ENCODE results near the gene SCGB1A1. TPM values are rescaled to one million over a fixed set of nuclear protein-coding genes. Genes with fewer than 3 reads are reported as not detected.

SCGB1A1 gene
- total and polyA plus RNA-seq, 5 donors from 2014 or later: not detected

- DNase-seq (no peak), ATAC-seq (ENCODE audit: low read depth in 2 of 2) (no peak)
- Histone ChIP-seq H3K27ac (ENCODE audit: insufficient read depth, low read length, poor library complexity, severe bottlenecking) (no peak overlapping the region), H3K9me3 (ENCODE audit: control insufficient read depth in 2 of 2, low read length in 2 of 2) (no peaks in the 10 kb centered on the region), H3K4me3 (ENCODE audit: low read depth, low read length) (no peak overlapping the region), H3K36me3 (ENCODE audit: control insufficient read depth, insufficient read depth, low read length) (no peaks in the 10 kb centered on the region), H3K27me3 (ENCODE audit: control insufficient read depth, insufficient read depth, low read length) (no peaks in the 10 kb centered on the region), H3K4me1 (ENCODE audit: control insufficient read depth, insufficient read depth, low read length, poor library complexity, severe bottlenecking) (peaks cover 31% of the 10 kb centered on the region)
- Mint-ChIP-seq H3K4me3 (no peak overlapping the region), H3K27me3 (no peaks in the 10 kb centered on the region), H3K4me1 (peaks cover 0 to 40% (median 18%) of the 10 kb centered on the region in 4 donors), H3K9me3 (no peaks in the 10 kb centered on the region), H3K36me3 (no peaks in the 10 kb centered on the region), H3K27ac (peak overlapping the region in 2 of 3 donors; percentile 39 to 61)
Observed at GRCh38 chr11:62404435-62404834, 14.4 kb upstream of the SCGB1A1 start.

- Mint-ChIP-seq H3K27me3 (no peaks in the 10 kb centered on the region), H3K4me3 (no peak overlapping the region), H3K9me3 (no peaks in the 10 kb centered on the region), H3K36me3 (no peaks in the 10 kb centered on the region), H3K4me1 (peaks cover 0 to 36% (median 18%) of the 10 kb centered on the region in 4 donors), H3K27ac (peak overlapping the region in 1 of 3 donors; percentile 63)
- H3K27me3 ChIP-seq (ENCODE audit: control insufficient read depth, insufficient read depth, low read length): no peaks in the 10 kb centered on the region
- no peak overlapping the region for H3K27ac ChIP-seq (ENCODE audit: insufficient read depth, low read length, poor library complexity, severe bottlenecking)
- H3K36me3 ChIP-seq (ENCODE audit: control insufficient read depth, insufficient read depth, low read length): no peaks in the 10 kb centered on the region
- ATAC-seq (ENCODE audit: low read depth in 2 of 2) (no peak), DNase-seq (no peak)
- peaks cover 29% of the 10 kb centered on the region for H3K4me1 ChIP-seq (ENCODE audit: control insufficient read depth, insufficient read depth, low read length, poor library complexity, severe bottlenecking)
- no peak overlapping the region for H3K4me3 ChIP-seq (ENCODE audit: low read depth, low read length)
- no peaks in the 10 kb centered on the region for H3K9me3 ChIP-seq (ENCODE audit: control insufficient read depth in 2 of 2, low read length in 2 of 2)
Observed at GRCh38 chr11:62404901-62405300, 13.9 kb upstream of the SCGB1A1 start.

GRCh38 chr11:62406034-62406433 is 12.8 kb upstream of the SCGB1A1 start:
- no peaks in the 10 kb centered on the region for H3K9me3 Mint-ChIP-seq
- peaks cover 0 to 26% (median 18%) of the 10 kb centered on the region in 4 donors for H3K4me1 Mint-ChIP-seq
- H3K27me3 Mint-ChIP-seq: no peaks in the 10 kb centered on the region
- no peak overlapping the region for H3K27ac Mint-ChIP-seq
- H3K27ac ChIP-seq (ENCODE audit: insufficient read depth, low read length, poor library complexity, severe bottlenecking): no peak overlapping the region
- ATAC-seq (ENCODE audit: low read depth in 2 of 2) (no peak), DNase-seq (no peak)
- H3K27me3 ChIP-seq (ENCODE audit: control insufficient read depth, insufficient read depth, low read length): no peaks in the 10 kb centered on the region
- H3K4me3 ChIP-seq (ENCODE audit: low read depth, low read length): no peak overlapping the region
- H3K36me3 Mint-ChIP-seq: no peaks in the 10 kb centered on the region
- H3K4me1 ChIP-seq (ENCODE audit: control insufficient read depth, insufficient read depth, low read length, poor library complexity, severe bottlenecking): peaks cover 22% of the 10 kb centered on the region
- H3K9me3 ChIP-seq (ENCODE audit: control insufficient read depth in 2 of 2, low read length in 2 of 2): no peaks in the 10 kb centered on the region
- H3K36me3 ChIP-seq (ENCODE audit: control insufficient read depth, insufficient read depth, low read length): no peaks in the 10 kb centered on the region
- no peak overlapping the region for H3K4me3 Mint-ChIP-seq

- Mint-ChIP-seq H3K27ac (no peak overlapping the region), H3K4me3 (no peak overlapping the region), H3K27me3 (no peaks in the 10 kb centered on the region), H3K4me1 (peaks cover 0 to 2% (median 0%) of the 10 kb centered on the region in 4 donors), H3K36me3 (no peaks in the 10 kb centered on the region), H3K9me3 (no peaks in the 10 kb centered on the region)
- H3K4me1 ChIP-seq (ENCODE audit: control insufficient read depth, insufficient read depth, low read length, poor library complexity, severe bottlenecking): no peaks in the 10 kb centered on the region
- no peak overlapping the region for H3K27ac ChIP-seq (ENCODE audit: insufficient read depth, low read length, poor library complexity, severe bottlenecking)
- H3K4me3 ChIP-seq (ENCODE audit: low read depth, low read length): no peak overlapping the region
- H3K27me3 ChIP-seq (ENCODE audit: control insufficient read depth, insufficient read depth, low read length): no peaks in the 10 kb centered on the region
- ATAC-seq (ENCODE audit: low read depth in 2 of 2) (no peak), DNase-seq (no peak)
- H3K9me3 ChIP-seq (ENCODE audit: control insufficient read depth in 2 of 2, low read length in 2 of 2): no peaks in the 10 kb centered on the region
- H3K36me3 ChIP-seq (ENCODE audit: control insufficient read depth, insufficient read depth, low read length): no peaks in the 10 kb centered on the region
Observed at GRCh38 chr11:62409831-62410230, 9.0 kb upstream of the SCGB1A1 start.

- Histone ChIP-seq H3K9me3 (ENCODE audit: control insufficient read depth in 2 of 2, low read length in 2 of 2) (no peaks in the 10 kb centered on the region), H3K27me3 (ENCODE audit: control insufficient read depth, insufficient read depth, low read length) (no peaks in the 10 kb centered on the region), H3K27ac (ENCODE audit: insufficient read depth, low read length, poor library complexity, severe bottlenecking) (no peak overlapping the region), H3K4me3 (ENCODE audit: low read depth, low read length) (no peak overlapping the region), H3K36me3 (ENCODE audit: control insufficient read depth, insufficient read depth, low read length) (no peaks in the 10 kb centered on the region), H3K4me1 (ENCODE audit: control insufficient read depth, insufficient read depth, low read length, poor library complexity, severe bottlenecking) (no peaks in the 10 kb centered on the region)
- no peaks in the 10 kb centered on the region for H3K36me3 Mint-ChIP-seq
- no peaks in the 10 kb centered on the region for H3K27me3 Mint-ChIP-seq
- H3K9me3 Mint-ChIP-seq: no peaks in the 10 kb centered on the region
- ATAC-seq (ENCODE audit: low read depth in 2 of 2) (no peak), DNase-seq (no peak)
- H3K4me1 Mint-ChIP-seq: no peaks in the 10 kb centered on the region
- no peak overlapping the region for H3K4me3 Mint-ChIP-seq
- no peak overlapping the region for H3K27ac Mint-ChIP-seq
Observed at GRCh38 chr11:62410972-62411371, 7.9 kb upstream of the SCGB1A1 start.

GRCh38 chr11:62411524-62411923 is 7.3 kb upstream of the SCGB1A1 start:
- Mint-ChIP-seq H3K27me3 (no peaks in the 10 kb centered on the region), H3K4me3 (no peak overlapping the region), H3K27ac (no peak overlapping the region), H3K36me3 (no peaks in the 10 kb centered on the region), H3K4me1 (no peaks in the 10 kb centered on the region), H3K9me3 (peaks cover 0 to under 1% (median 0%) of the 10 kb centered on the region in 7 donors)
- Histone ChIP-seq H3K27ac (ENCODE audit: insufficient read depth, low read length, poor library complexity, severe bottlenecking) (no peak overlapping the region), H3K36me3 (ENCODE audit: control insufficient read depth, insufficient read depth, low read length) (no peaks in the 10 kb centered on the region), H3K4me1 (ENCODE audit: control insufficient read depth, insufficient read depth, low read length, poor library complexity, severe bottlenecking) (no peaks in the 10 kb centered on the region), H3K4me3 (ENCODE audit: low read depth, low read length) (no peak overlapping the region), H3K27me3 (ENCODE audit: control insufficient read depth, insufficient read depth, low read length) (no peaks in the 10 kb centered on the region), H3K9me3 (ENCODE audit: control insufficient read depth in 2 of 2, low read length in 2 of 2) (no peaks in the 10 kb centered on the region)
- no peak for ATAC-seq (ENCODE audit: low read depth in 2 of 2)
- DNase-seq: no peak

GRCh38 chr11:62413060-62413696 is 5.7 kb upstream of the SCGB1A1 start:
- no peaks in the 10 kb centered on the region for H3K27me3 Mint-ChIP-seq
- Histone ChIP-seq H3K4me1 (ENCODE audit: control insufficient read depth, insufficient read depth, low read length, poor library complexity, severe bottlenecking) (no peaks in the 10 kb centered on the region), H3K27me3 (ENCODE audit: control insufficient read depth, insufficient read depth, low read length) (no peaks in the 10 kb centered on the region), H3K36me3 (ENCODE audit: control insufficient read depth, insufficient read depth, low read length) (no peaks in the 10 kb centered on the region), H3K9me3 (ENCODE audit: control insufficient read depth in 2 of 2, low read length in 2 of 2) (no peaks in the 10 kb centered on the region), H3K4me3 (ENCODE audit: low read depth, low read length) (no peak overlapping the region), H3K27ac (ENCODE audit: insufficient read depth, low read length, poor library complexity, severe bottlenecking) (no peak overlapping the region)
- H3K36me3 Mint-ChIP-seq: no peaks in the 10 kb centered on the region
- no peak overlapping the region for H3K27ac Mint-ChIP-seq
- no peak for DNase-seq
- ATAC-seq (ENCODE audit: low read depth in 2 of 2): no peak
- H3K4me1 Mint-ChIP-seq: no peaks in the 10 kb centered on the region
- H3K4me3 Mint-ChIP-seq: no peak overlapping the region
- peaks cover 0 to 2% (median 0%) of the 10 kb centered on the region in 7 donors for H3K9me3 Mint-ChIP-seq

- H3K4me3 Mint-ChIP-seq: no peak overlapping the region
- H3K36me3 Mint-ChIP-seq: no peaks in the 10 kb centered on the region
- Histone ChIP-seq H3K27ac (ENCODE audit: insufficient read depth, low read length, poor library complexity, severe bottlenecking) (no peak overlapping the region), H3K4me3 (ENCODE audit: low read depth, low read length) (no peak overlapping the region), H3K27me3 (ENCODE audit: control insufficient read depth, insufficient read depth, low read length) (no peaks in the 10 kb centered on the region), H3K36me3 (ENCODE audit: control insufficient read depth, insufficient read depth, low read length) (no peaks in the 10 kb centered on the region), H3K4me1 (ENCODE audit: control insufficient read depth, insufficient read depth, low read length, poor library complexity, severe bottlenecking) (no peaks in the 10 kb centered on the region), H3K9me3 (ENCODE audit: control insufficient read depth in 2 of 2, low read length in 2 of 2) (no peaks in the 10 kb centered on the region)
- peak overlapping the region in 1 of 3 donors; percentile 53 for H3K27ac Mint-ChIP-seq
- peaks cover 0 to 2% (median 0%) of the 10 kb centered on the region in 7 donors for H3K9me3 Mint-ChIP-seq
- ATAC-seq (ENCODE audit: low read depth in 2 of 2) (no peak), DNase-seq (no peak)
- H3K4me1 Mint-ChIP-seq: no peaks in the 10 kb centered on the region
- no peaks in the 10 kb centered on the region for H3K27me3 Mint-ChIP-seq
Observed at GRCh38 chr11:62416596-62416995, 2.2 kb upstream of the SCGB1A1 start.

Measured in CD4-positive, CD25-positive, alpha-beta regulatory T cell (primary cell).